PFSK-1 (cell line): ENCODE results near the gene TMEM89.

Source experiments
- POLR2AphosphoS5 ChIP-seq: IDR thresholded peaks from 2 replicates; pipeline ENCODE4 v1.6.1; 2012; ENCODE audit warnings: low read depth, mild to moderate bottlenecking, control low read depth, low read length, moderate library complexity
- TAF1 ChIP-seq: IDR thresholded peaks from 2 replicates; pipeline ENCODE4 v1.6.1; 2012; ENCODE audit warnings: low read length, control low read depth, borderline replicate concordance; ENCODE audit not compliant: insufficient read depth

DNA sequence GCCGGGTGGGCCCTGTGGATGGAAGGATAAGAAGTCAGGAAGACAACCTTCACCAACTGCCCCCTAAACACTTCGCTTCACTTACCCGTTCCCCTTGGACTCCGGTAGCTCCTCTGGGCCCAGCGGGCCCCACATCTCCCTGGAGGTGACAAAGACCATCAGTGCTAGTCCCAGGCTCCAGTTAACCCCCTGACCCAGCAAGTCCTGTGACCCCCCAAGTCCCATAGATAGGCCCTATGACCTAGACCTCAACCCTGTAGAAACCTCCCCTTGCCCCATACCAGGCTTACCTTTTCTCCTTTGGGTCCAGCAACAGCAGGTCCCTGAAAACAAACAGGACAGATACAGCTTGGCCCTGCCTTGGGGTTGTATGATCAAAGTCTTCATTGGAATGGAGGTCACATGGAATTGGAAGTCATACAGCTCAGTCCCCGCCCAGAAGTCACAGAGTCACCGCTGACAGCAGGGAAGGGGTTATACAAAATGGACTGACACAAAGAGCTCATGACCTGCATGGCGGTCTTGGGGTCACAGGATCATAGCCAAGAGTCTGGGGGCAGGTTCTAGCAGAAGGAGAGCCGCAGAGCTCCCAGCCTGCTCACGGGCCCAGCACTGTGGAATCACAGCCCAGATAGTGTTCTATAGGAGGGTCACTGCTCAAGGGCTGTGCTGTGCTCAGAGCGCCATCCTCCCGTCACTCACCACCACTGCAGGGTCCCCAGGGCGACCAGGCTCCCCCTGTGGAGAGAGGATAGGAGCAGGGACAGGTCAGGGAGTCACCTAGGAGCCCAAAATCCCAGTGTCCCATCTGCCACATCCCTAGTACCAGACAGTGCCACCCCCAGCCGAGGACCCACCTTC lies 39.7 kb downstream of the TMEM89 start:
- no peak for TF ChIP-seq TAF1
- no peak for TF ChIP-seq POLR2AphosphoS5
